Smooth muscle cell (in vitro differentiated cells): ENCODE data around the gene DYNLT2B. TPM values are rescaled to one million over a fixed set of nuclear protein-coding genes. Genes with fewer than 3 reads are reported as not detected.

Experiments
- DNase-seq: peaks from one replicate; lab custom pipeline; 2025; ENCODE audit not compliant: unreplicated experiment; lab: John Stamatoyannopoulos, UW
- H2AFZ ChIP-seq: fragments of 200-600 bp; sonication (generic); 2 replicates; pipeline ENCODE4 v1.6.0; 2016; ENCODE audit warnings: antibody characterized with exemption, low read depth, mild to moderate bottlenecking
- H3F3A ChIP-seq: fragments of 200-600 bp; sonication (generic); 2 replicates; pipeline ENCODE4 v1.6.0; 2017; ENCODE audit warnings: antibody characterized with exemption, low read depth
- H3K27ac ChIP-seq: fragments of 200-600 bp; sonication (generic); 2 replicates; pipeline ENCODE4 v1.5.1; 2016; ENCODE audit warnings: low read depth, mild to moderate bottlenecking
- H3K27me3 ChIP-seq: fragments of 200-600 bp; sonication (generic); 2 replicates; pipeline ENCODE4 v1.6.1; 2016; ENCODE audit warnings: low read depth, mild to moderate bottlenecking
- H3K36me3 ChIP-seq: fragments of 200-600 bp; sonication (generic); 2 replicates; pipeline ENCODE4 v1.5.1; 2016; ENCODE audit warnings: low read depth
- H3K4me1 ChIP-seq: fragments of 200-600 bp; sonication (generic); 2 replicates; pipeline ENCODE4 v1.5.1; 2016; ENCODE audit warnings: low read depth
- H3K4me2 ChIP-seq: fragments of 200-600 bp; sonication (generic); 2 replicates; pipeline ENCODE4 v1.6.0; 2016; ENCODE audit warnings: mild to moderate bottlenecking
- H3K4me3 ChIP-seq: fragments of 200-600 bp; sonication (generic); 2 replicates; pipeline ENCODE4 v1.5.1; 2016; ENCODE audit warnings: mild to moderate bottlenecking
- H3K79me2 ChIP-seq: fragments of 200-600 bp; sonication (generic); 2 replicates; pipeline ENCODE4 v1.6.0; 2016; ENCODE audit warnings: low read depth, mild to moderate bottlenecking
- H3K9ac ChIP-seq: fragments of 200-600 bp; sonication (generic); 2 replicates; pipeline ENCODE4 v1.6.0; 2016; ENCODE audit warnings: low read depth
- H3K9me3 ChIP-seq: fragments of 200-600 bp; sonication (generic); replicated peaks from 2 replicates; pipeline ENCODE4 v1.5.1; 2016; ENCODE audit warnings: low read depth
- H4K20me1 ChIP-seq: fragments of 200-600 bp; sonication (generic); 2 replicates; pipeline ENCODE4 v1.6.0; 2016; ENCODE audit warnings: low read depth
- CTCF ChIP-seq: fragments of 200-600 bp; sonication (generic); IDR thresholded peaks from 2 replicates; pipeline ENCODE4 v1.5.1; 2017; ENCODE audit warnings: borderline replicate concordance, mild to moderate bottlenecking, antibody characterized with exemption; ENCODE audit not compliant: insufficient read depth, poor library complexity, severe bottlenecking
- whole genome bisulfite sequencing: methylation state at CpG from one replicate; pipeline ENCODE4 v1.1.7; 2016; ENCODE audit warnings: low lambda C conversion rate; 5-methylcytosine and 5-hydroxymethylcytosine counted together
- polyA plus RNA-seq: library from polyadenylated mRNA; unstranded; fragments of >200 nt; fragmentation: Nextera tagmentation; extraction: Ambion mirVana; gene quantifications from 2 replicates; pipeline ENCODE4 v1.2.1, GENCODE V29; 2016
- total RNA-seq: library from RNA; depleted of rRNA; stranded (reverse); fragments of >200 nt; gene quantifications from 2 replicates; pipeline ENCODE4 v1.2.3, GENCODE V29; 2014

Gene DYNLT2B
- total and polyA plus RNA-seq, 2 experiments from 2014 or later: 22.8 to 24.5 TPM

GRCh38 chr3:196298521-196298920 lies 19.5 kb downstream of the DYNLT2B start:
- Histone ChIP-seq H3F3A (no peaks in the 10 kb centered on the region), H3K4me2 (no peak overlapping the region), H3K27me3 (no peaks in the 10 kb centered on the region), H3K36me3 (no peaks in the 10 kb centered on the region), H3K27ac (no peak overlapping the region), H3K79me2 (no peaks in the 10 kb centered on the region), H3K4me1 (no peaks in the 10 kb centered on the region), H3K9me3 (no peaks in the 10 kb centered on the region), H3K9ac (no peak overlapping the region), H3K4me3 (no peak overlapping the region), H2AFZ (no peak overlapping the region), H4K20me1 (no peaks in the 10 kb centered on the region)
- WGBS: 96% methylated on average over 2 of the region's 2 CpGs
- DNase-seq: no peak
- no peak for TF ChIP-seq CTCF

- Histone ChIP-seq H3K4me2 (no peak overlapping the region), H3K9ac (no peak overlapping the region), H3K4me1 (no peaks in the 10 kb centered on the region), H3K4me3 (no peak overlapping the region), H3K27ac (no peak overlapping the region), H3K27me3 (no peaks in the 10 kb centered on the region), H3K36me3 (no peaks in the 10 kb centered on the region), H3K9me3 (no peaks in the 10 kb centered on the region), H2AFZ (no peak overlapping the region), H3F3A (peaks cover 9% of the 10 kb centered on the region), H4K20me1 (no peaks in the 10 kb centered on the region), H3K79me2 (no peaks in the 10 kb centered on the region)
- 86% methylated on average over 5 of the region's 5 CpGs for WGBS
- DNase-seq: no peak
- no peak for TF ChIP-seq CTCF
Measured at GRCh38 chr3:196292286-196292923, 25.6 kb downstream of the DYNLT2B start.

GRCh38 chr3:196288141-196288460 lies 29.9 kb downstream of the DYNLT2B start:
- Histone ChIP-seq H4K20me1 (peaks cover 26% of the 10 kb centered on the region), H3F3A (peaks cover 9% of the 10 kb centered on the region), H2AFZ (peak overlapping the region; percentile 76), H3K4me2 (peak overlapping the region; percentile 89), H3K9me3 (no peaks in the 10 kb centered on the region), H3K27ac (peak overlapping the region; percentile 87), H3K9ac (peak overlapping the region; percentile 84), H3K36me3 (no peaks in the 10 kb centered on the region), H3K4me1 (peaks cover 9% of the 10 kb centered on the region), H3K27me3 (no peaks in the 10 kb centered on the region), H3K79me2 (peaks cover 42% of the 10 kb centered on the region), H3K4me3 (peak overlapping the region; percentile 83)
- TF ChIP-seq CTCF: no peak
- 5% methylated on average over 17 of the region's 17 CpGs for WGBS
- DNase-seq: no peak

GRCh38 chr3:196287440-196288140 lies 30.4 kb downstream of the DYNLT2B start, which contains the start of gene PCYT1A:
Gene PCYT1A (minus strand): TSS chr3:196287726. CDS start chr3:196270531, 17,195 bp downstream.
- Histone ChIP-seq H3K4me1 (peaks cover 9% of the 10 kb centered on the region), H3K27me3 (no peaks in the 10 kb centered on the region), H4K20me1 (peaks cover 31% of the 10 kb centered on the region), H2AFZ (peak within 1 kb of the TSS; percentile 76), H3K79me2 (peaks cover 48% of the 10 kb centered on the region), H3K4me3 (peak within 1 kb of the TSS; percentile 83), H3F3A (peaks cover 9% of the 10 kb centered on the region), H3K9me3 (no peaks in the 10 kb centered on the region), H3K36me3 (no peaks in the 10 kb centered on the region), H3K27ac (peak within 1 kb of the TSS; percentile 87), H3K9ac (peak within 1 kb of the TSS; percentile 84), H3K4me2 (peak within 1 kb of the TSS; percentile 89)
- TF ChIP-seq CTCF: no peak
- WGBS: under 1% methylated on average over 55 of the region's 55 CpGs
- peak; percentile 48 for DNase-seq
